T-helper 2 cell treated with Interferon-gamma antibody and Interleukin-4, amounts not matched to agents 100 ng/mL and 5 ng/mL, for 36 hours (primary cell): ENCODE results near the gene MAGEA8. TPM values are rescaled to one million over a fixed set of nuclear protein-coding genes. Genes with fewer than 3 reads are reported as not detected.
"Not testable (repeated sequence)": the region's sequence is repeated elsewhere in the genome, so short reads cannot be mapped to it uniquely, and the experiment has no call there.

Source experiments
- intact Hi-C: fragments of 100-400 bp; cut with micrococcal nuclease; formaldehyde crosslinking; loops from one replicate; pipeline ENCODE4 v1.15.1; 2023
- total RNA-seq: library from RNA; stranded (reverse); gene quantifications from 2 replicates; pipeline ENCODE4 v1.2.3, GENCODE V29; 2022

MAGEA8 gene, protein sequence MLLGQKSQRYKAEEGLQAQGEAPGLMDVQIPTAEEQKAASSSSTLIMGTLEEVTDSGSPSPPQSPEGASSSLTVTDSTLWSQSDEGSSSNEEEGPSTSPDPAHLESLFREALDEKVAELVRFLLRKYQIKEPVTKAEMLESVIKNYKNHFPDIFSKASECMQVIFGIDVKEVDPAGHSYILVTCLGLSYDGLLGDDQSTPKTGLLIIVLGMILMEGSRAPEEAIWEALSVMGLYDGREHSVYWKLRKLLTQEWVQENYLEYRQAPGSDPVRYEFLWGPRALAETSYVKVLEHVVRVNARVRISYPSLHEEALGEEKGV
- total RNA-seq, result not detected in 2 replicates

DNA sequence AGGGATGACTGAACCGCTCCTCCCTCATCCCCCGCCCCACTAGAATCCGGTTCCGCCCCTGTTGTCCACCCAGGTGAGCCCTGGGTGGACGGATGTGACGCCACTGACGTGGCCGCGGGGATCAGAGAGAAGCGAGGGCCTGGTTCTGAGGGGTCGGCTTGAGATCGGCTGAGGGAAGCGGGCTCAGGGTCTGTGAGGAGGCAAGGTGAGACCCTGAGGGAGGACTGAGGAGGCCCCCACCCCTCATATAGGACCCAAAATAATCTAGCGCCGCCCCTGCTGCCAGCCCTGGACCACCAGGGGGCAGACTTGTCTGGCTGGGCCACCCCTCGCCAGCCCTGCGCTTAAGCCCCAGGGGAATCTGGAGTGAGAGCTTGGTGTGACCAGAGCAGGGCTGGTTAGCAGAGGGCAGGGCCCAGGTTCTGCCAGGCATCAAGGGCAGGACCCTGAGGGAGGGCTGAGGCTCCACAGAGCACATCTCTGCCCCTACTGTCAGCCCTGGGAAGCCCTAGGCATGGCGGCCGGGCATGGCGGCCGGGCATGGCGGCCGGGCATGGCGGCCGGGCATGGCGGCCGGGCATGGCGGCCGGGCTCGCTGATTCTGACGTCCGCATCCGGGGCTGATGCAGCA, at the start of gene MAGEA8:
MAGEA8 (plus strand) TSS at position 103 of the 631 bp plus-strand sequence. CDS start 3,090 bp downstream, outside the sequence.
- intact Hi-C loops, result no loop called here

DNA sequence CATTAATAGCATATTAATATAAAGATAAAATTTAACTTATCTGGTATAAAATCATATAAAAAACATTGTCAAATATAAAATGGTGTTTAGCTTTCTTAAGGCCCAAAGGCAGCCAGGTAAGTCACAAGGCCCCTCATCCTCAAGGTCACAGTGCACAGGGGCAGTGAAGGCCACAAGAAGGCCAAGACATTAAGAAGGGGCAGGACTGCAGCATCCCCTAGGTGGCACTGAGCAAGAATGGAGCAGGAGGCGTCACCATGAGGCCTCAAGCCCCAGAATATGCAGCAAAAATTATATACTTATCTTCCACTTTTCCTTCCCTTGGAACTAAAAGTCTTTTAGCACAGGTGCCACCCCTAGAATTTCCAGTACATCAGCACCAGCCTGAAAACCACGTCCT, 49.5 kb upstream of the MAGEA8 start:
- intact Hi-C loops, result no loop called here

DNA sequence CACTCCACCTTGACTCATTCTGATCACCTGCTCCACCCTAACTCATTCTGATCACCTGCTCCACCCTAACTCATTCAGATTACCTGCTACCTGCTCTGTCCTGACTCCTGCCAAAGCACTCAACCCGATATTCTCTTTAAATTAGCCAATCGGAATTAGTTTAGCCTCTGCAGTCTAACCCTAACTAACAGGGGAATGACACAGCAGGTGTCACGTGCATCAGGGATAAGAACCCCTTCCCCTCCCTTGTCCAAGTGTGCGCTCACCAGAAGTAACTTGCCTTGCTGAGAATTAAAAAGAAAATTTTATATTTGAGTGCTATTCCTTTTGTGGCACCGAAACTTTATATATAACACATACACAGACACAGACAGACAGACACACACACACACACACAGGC, 44.3 kb upstream of the MAGEA8 start:
- intact Hi-C loops, result not testable (repeated sequence)

DNA sequence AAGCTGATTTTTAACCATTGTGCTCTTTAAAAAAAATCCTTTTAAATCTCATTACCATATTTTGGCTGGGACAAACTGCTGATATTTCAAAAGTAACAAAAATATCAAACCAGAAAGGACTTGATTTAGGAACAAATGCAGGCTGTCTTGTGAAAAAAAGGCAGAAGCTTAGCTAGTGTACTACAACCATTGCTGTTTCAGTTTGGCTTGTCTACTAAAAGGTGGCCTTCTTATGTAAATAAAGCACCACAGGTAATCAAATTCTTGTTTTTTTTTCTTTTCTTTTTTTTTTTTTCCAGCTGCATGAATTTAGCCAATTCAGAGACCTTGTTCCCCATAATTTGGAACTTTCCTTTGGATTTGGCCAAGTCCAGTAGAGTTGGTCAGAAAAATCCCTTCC, 43.8 kb upstream of the MAGEA8 start:
- intact Hi-C loops, result no loop called here

DNA sequence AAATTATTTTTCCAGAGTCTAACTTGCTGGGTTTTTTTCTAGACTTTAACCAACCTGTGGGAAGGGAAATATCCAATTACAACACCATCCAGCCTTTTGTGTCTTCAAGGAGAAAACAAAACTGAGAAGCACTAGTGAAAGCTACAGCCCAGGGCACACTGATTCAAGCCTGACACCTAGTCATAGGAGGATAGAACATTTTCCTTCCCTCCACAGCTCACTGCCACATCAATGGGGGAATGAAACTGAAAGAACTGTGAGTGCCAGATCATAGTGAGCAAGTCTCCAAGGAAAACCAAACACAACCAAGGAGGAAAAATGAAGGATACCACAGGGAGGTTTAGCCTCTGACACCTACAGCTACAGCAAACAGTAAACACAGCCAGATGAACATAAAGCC, 43.3 kb upstream of the MAGEA8 start:
- intact Hi-C loops, result no loop called here

DNA sequence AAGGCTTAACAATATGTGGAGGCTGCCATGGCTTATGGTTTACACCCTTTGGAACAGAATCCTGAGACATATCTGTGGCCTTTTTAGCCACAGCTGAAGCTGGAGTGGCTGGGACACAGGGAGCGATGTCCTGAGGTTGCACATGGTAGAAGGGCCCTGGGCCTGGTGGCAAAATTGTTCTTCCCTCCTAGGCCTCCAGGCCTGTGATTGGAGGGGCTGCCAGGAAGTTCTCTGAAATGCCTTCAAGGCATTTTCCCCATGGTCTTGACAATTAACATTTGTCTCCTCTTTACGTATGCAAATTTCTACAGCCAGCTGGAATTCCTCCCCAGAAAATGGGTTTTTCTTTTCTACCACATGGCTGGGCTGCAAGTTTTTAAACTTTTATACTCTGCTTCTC, 39.1 kb upstream of the MAGEA8 start:
- intact Hi-C loops, result no loop called here

DNA sequence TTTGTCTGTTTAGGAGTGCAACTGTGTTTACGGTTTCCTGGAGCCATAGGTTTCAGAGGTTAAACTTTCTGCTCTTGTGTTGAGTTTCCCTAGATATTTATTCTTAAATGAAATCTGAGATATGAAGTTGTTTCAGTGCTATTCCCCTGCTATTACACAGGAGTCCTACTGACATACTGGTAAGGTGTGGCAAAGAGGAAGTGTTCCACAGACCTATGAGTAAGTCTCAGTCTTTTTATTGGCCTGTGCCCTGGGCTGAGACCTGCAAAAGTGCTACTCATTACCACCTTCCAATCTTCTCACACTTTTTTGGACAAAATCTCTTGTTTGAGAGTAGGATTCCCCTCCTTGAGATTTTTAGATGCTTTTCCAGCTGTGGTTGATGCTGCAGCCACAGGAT, 35.6 kb upstream of the MAGEA8 start:
- intact Hi-C loops, result no loop called here

DNA sequence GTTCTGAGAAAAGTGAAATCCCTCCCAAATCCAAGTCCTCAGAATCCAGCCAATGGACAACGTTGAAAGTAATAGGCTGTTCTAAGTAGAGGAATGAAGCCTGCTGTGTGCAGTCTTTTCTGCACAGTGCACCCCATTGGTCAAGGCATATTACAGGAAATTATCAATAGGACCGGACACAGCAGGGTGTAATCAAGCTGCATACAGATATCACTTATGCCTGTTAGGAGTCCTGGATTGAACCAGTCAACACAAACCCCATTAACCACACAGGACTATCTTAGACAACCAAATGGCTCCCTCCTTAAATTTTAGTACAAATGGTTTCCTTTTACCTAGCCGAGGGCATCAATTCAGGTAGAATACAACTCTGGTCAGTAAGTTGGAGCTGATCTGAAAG, 34.2 kb upstream of the MAGEA8 start:
- intact Hi-C loops, result no loop called here

DNA sequence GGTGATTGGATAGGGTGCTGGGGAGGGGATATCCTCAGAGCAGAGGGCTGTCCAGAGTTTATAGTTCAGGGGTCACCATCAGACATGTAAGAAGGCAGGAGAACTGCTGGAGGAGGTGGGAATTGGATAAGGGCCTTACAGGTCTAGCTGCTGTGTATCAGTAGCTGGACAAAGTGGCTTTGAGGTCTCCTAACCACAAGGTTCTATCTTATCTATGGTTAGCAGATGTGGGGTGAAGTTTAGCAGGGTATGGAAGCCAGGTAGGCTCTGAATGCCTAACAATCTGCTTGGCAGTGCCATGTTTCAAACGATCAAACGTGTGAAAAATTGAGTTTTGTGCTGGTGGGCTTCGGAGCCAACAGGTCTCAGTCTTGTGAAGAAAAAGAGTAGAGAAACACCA, 32.1 kb upstream of the MAGEA8 start:
- intact Hi-C loops, result no loop called here

DNA sequence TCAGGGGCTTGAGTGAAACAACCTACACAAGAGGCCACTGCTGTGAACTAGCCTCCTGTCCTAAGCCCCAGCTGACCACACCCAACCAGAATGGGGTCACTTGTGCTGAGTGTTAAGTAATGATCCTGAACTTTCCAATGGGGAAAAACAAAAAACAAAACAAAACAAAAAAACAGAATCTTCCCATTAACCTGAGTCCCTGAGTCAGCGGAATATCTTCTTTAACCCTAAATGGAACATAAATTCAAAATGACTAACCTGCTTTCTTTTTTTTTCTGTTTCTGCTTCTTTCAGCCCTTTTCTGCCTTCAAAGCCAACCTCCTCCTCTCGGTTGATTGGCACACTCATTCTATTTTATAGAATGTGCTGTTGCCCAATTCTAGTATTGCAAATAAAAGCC, 31.2 kb upstream of the MAGEA8 start:
- intact Hi-C loops, result no loop called here

DNA sequence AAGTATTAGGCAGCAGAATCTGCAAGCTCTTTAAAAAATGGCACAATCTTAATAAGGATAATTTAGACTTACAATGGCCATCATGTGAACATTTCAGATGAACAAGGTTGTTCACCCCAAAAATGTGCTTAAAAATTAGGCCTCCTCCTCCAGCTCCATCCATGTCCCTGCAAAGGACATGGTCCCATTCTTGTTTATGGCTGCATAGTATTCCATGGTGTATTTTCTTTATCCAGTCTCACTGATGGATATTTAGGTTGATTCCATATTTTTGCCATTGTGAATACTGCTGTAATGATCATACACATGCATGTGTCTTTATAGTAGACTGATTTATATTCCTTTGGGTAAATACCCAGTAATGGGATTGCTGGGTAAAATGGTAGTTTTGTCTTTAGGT, 29.1 kb upstream of the MAGEA8 start:
- intact Hi-C loops, result no loop called here

DNA sequence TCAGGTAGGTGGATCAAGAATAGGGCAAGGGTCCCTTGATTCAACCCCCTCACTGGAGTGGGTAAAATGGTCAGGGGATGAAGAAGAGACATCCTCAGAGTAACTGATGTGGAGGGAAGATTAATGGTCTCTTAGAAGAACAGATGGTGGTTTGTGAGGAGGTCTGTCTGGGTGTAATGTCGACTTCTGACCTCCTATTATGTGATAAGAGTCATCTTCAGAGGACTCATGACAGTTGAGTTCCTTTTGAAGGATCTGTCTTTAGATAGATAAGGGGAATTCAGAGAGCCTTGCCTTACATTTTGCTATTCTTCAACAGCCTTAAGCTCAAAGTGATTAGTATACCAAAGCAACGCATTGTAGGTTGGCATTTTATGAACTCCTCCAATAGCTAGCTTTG, 27.1 kb upstream of the MAGEA8 start:
- intact Hi-C loops, result no loop called here

DNA sequence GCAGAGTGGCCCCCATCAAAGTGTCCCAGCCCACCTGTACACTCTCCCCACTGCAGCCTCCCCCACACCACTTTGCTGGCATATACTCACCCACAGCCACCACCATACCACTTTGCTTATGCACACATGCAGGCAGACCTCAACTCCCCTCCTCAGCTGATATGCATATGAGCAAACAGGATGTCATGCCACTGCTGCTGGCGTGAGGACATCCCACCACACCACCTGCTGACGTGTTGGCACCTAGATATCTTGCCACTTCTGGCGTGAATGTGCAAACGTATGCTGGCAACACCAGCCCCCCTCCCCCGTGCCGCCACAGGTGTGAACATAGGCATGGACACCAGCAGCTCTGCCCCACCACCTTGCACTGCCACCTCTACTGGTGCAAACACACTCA, 22.4 kb upstream of the MAGEA8 start:
- intact Hi-C loops, result no loop called here

DNA sequence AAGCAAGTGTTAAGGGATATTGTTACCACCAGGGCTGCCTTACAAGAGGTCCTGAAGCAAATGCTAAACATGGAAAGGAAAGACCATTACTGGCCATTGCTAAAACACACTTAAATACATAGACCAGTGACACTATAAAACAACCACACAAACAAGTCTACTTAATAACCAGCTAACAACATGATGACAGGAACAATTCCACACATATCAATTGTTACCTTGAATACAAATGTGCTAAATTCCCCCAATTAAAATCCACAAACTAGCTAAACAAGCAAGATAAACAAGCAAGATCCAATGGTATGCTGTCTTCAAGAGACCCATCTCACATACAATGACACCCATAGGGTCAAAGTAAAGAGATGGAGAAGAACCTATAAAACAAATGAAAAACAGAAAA, 20.5 kb upstream of the MAGEA8 start:
- intact Hi-C loops, result no loop called here

DNA sequence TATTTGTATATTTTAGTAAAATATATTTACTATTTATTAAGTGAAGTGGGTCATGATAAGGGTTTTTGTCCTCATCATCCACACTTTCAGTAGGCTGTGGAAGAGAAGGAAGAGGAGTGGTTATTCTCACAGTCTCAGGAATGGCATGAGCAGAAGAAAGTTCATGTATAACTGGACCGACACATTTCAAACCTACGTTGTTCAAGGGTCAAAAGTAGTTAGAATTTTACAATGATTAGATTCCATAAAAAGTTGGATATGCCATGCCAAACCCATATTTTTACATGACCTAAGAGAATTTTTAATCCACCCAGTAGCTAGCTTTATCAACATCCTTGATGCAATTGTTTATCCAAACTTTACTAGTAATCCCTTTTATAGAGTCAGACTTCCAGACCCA, 15.6 kb upstream of the MAGEA8 start:
- intact Hi-C loops, result no loop called here

DNA sequence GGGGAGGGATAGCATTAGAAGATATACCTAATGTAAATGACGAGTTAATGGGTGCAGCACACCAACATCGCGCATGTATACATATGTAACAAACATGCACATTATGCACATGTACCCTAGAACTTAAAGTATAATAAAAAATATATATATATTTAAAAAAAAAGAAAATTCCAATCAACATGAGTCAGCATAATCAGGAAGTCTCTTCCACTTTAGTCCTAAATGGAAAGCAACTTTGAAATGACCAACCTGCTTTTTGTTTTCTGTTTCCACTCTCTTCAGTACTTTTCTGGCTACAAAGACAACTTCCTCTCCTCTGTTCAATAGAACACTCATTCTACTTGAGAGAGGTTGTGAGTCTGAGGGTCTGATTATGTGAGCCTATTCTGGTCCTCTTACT, 13.5 kb upstream of the MAGEA8 start:
- intact Hi-C loops, result no loop called here

DNA sequence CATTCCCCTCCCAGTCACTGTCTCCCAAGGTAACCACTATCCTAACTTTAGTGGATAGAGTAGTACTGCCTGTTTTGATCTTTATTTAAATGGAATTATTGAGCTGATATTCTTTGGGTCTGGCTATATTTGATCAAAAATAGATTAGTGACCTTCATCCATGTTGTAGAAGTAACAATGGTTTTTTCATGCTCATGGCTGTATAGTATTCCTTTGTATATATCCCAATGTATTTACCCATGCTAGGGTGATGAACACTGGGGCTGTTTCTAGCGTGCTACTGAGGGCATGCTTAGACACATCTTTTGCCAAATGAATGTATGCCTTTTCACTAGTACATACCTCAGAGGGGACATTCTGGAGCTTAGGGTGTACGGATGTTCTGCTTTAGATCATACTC, 10.1 kb upstream of the MAGEA8 start:
- intact Hi-C loops, result loop anchor here (5.0 to 10.0 kb wide), 2 partner anchors 94 to 491 kb away; partner anchors contain the start of gene MAMLD1

DNA sequence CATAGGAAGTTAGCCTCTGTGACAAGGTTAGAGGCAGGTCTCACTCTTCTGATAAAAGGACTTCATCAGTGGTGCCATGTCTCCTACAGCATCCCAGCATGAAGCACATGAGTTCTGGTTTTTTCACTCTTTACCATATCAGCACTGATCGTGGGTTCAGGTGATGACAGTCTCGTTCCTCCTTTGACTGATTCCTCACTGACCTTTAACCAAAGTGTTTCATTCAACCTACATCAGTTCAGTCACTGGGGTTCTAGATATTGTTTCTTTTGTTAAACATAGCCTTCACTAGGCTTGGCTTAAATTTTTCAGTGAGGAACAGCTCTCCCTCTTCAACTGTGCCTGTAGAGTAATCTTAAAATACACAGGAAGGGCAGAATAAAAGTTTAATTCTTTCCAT, 9.6 kb upstream of the MAGEA8 start:
- intact Hi-C loops, result loop anchor here (5.0 to 10.0 kb wide), 2 partner anchors 93 to 491 kb away; partner anchors contain the start of gene MAMLD1

DNA sequence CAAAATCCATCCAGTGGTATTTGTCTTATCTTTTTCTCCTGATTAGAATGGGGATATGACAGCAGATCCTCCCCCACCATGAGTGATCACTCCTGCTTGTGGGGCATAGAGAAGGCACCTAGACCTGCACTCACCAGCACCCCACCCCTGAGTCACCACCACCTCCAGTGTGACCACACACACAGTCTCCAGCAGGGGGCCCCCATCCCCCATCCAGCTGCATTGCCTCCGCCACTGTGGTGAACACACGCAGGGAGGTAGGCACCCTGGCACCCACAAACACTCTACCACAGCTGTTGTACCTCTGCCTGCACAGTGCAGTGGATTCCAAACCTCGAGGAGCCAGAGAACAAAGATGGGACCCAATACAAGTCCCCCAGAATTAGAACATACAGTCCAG, 9.0 kb upstream of the MAGEA8 start:
- intact Hi-C loops, result loop anchor here (2.0 to 10.0 kb wide), 3 partner anchors 69 to 490 kb away; partner anchors contain the start of gene MAMLD1

DNA sequence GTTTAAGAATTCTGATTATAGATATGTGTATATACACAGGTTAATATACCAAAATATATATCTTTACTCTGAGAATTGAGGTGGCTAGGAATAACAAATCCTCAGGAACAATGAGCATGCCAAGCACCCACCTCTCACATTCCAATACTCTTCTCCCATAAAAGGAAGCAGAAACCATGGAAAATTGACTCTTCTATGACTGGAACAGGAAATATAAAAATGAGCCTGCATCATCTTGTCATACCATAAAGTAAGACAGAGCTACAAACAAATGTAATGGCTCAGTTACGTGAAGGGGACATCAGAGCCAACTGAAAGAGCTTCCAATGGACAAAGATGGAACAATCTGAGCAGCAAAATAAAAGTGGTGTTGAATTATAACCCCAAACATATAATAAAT, 3.8 kb upstream of the MAGEA8 start:
- intact Hi-C loops, result loop anchor here (10.0 kb wide), 1 partner anchor 88 kb away; no protein-coding TSS in a partner anchor

DNA sequence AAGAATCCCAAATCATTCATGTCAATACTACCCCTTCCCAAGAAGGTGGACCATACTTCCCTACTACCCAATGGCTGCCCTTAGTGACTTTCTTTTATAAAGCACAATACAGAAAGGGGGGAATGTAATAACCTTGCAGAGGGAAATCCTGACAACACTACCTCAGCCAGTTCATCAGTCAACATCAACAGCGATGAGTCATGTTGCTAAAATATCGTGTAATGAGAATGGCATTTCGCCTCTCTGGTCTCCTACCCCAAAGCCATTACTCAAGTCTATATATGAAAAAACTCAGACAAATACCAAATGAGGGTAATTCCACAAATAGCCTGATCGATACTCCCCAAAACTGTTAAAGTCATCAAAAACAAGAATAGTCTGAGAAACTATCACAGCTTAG, 3.3 kb upstream of the MAGEA8 start:
- intact Hi-C loops, result loop anchor here (10.0 kb wide), 1 partner anchor 87 kb away; no protein-coding TSS in a partner anchor

DNA sequence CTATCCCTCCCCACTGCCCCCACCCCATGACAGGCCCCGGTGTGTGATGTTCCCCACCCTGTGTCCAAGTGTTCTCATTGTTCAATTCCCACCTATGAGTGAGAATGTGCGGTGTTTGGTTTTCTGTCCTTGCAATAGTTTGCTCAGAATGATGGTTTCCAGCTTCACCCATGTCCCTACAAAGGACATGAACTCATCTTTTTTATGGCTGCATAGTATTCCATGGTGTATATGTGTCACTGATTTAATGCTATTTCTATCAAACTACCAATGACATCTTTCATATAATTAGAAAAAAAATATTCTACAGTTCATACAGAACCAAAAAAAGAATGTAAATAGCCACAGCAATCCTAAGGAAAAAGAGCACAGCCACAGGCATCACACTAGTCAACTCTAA, 9.8 kb downstream of the MAGEA8 start:
- intact Hi-C loops, result not testable (repeated sequence)

DNA sequence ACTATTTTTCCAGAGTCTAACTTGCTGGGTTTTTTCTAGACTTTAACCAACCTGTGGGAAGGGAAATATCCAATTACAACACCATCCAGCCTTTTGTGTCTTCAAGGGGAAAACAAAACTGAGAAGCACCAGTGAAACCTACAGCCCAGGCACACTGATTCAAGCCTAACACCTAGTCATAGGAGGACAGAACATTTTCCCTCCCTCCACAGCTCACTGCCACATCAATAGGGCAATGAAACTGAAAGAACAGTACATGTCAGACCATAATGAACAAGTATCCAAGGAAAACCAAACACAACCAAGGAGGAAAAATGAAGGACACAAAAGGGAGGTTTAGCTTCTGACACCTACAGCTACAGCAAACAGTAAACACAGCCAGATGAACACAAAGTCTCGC, 17.6 kb downstream of the MAGEA8 start:
- intact Hi-C loops, result no loop called here
